Measurements from ENCODE around the gene KRTAP25-1.

The KRTAP25-1 gene

DNA sequence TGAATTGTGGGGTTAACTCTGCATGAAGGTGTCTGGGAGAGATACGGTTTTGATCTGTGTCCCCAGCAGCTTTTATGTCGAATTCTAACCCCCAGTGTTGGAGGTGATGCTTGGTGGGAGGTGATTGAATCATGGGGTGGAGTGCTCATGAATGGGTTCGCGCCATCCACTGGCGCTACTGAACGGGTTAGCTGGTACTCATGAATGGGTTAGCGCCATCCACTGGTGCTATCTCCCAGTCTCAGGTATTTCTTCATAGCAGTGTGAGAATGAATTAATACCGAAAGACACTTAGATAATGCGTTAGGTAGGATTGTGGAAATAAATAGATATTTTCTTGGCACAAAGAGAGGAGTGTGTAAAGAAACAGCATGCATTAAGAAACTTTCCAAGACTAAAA lies 40.5 kb downstream of the KRTAP25-1 start:
- DNase-seq (ENCODE audit: low spot score): no peak

GRCh38 chr21:30245061-30245460 lies 44.3 kb downstream of the KRTAP25-1 start:
- DNase-seq (ENCODE audit: low spot score): no peak

- no peak for DNase-seq (ENCODE audit: low spot score)
These were observed 45.6 kb downstream of the KRTAP25-1 start for GRCh38 chr21:30243691-30244090.

DNA sequence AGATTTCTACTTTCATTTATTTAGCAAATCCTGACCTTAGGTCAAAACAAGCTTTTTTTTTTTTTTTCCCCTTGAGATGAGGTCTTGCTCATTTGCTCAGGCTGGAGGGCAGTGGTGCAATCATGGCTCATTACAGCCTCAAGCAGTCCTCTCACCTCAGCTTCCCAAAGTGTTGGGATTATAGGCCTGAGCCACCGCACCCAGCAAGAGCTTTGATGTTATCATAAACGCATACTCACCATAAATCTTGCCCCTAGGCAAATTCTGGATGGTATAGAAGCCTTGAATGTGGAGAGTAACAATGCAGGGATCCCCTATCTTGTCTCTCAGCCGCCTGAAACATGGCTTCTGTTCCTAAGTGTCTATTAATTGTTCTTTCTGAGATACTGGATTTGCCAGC lies 48.7 kb downstream of the KRTAP25-1 start:
- no peak for DNase-seq (ENCODE audit: low spot score)
